ENCODE data around the gene MYMK.

GRCh38 chr9:133516256-133516960, 8.4 kb downstream of the MYMK start:
- TF ChIP-seq CTCF (IDR thresholded peaks at IDR 0.05): no peak
- TF ChIP-seq POLR2A (IDR thresholded peaks at IDR 0.05): no peak
- no peak for TF ChIP-seq POLR2AphosphoS5 (IDR thresholded peaks at IDR 0.05)

All from sigmoid colon (tissue), 4 donors.